GM12878 (cell line): ENCODE measurements around the gene RNF13. TPM values are rescaled to one million over a fixed set of nuclear protein-coding genes. Genes with fewer than 3 reads are reported as not detected.

Experiments
- ATAC-seq: fragments of 200-7000 bp; cut with Tn5 transposase; 3 replicates; pipeline ENCODE4 v1.9.1; 2020; ENCODE audit warnings: mild to moderate bottlenecking, moderate library complexity
- BruUV-seq: library from RNA; stranded (reverse); fragments of 400-500 nt; replicated peaks from 2 replicates; lab custom pipeline; 2021; lab: Mats Ljungman, UMichigan
- CTCF ChIA-PET: fragments of 300-600 bp; sonication (Branson Sonifier 250); formaldehyde crosslinking; extraction: SDS; loops from one replicate; lab custom pipeline; 2021; ENCODE audit warnings: inconsistent platforms; lab: Yijun Ruan, JAX
- POLR2A ChIA-PET: fragments of 350-600 bp; formaldehyde crosslinking; extraction: SDS; loops from one replicate; lab custom pipeline; 2021; ENCODE audit warnings: inconsistent platforms; lab: Charles Lee
- RAD21 ChIA-PET: fragments of 300-600 bp; sonication (Branson Sonifier 250); formaldehyde crosslinking; loops from one replicate; lab custom pipeline; 2023; ENCODE audit warnings: antibody characterized with exemption; ENCODE audit not compliant: unreplicated experiment; lab: Charles Lee
- SMC1A ChIA-PET: fragments of 300-600 bp; sonication (Branson Sonifier 250); formaldehyde crosslinking; loops from one replicate; lab custom pipeline; 2023; ENCODE audit not compliant: unreplicated experiment, uncharacterized antibody; lab: Charles Lee
- DNase-seq: peaks from one replicate; pipeline ENCODE4 v3.0.0-alpha.2; 2011; ENCODE audit warnings: low read depth, low spot score
- FAIRE-seq: peaks from 3 replicates; lab custom pipeline; 2011; peaks lifted over from hg19 to GRCh38; lab: Jason Lieb, UNC
- H2AFZ ChIP-seq: 2 replicates; pipeline ENCODE4 v1.6.0; 2011; ENCODE audit warnings: low read depth, low read length, control low read depth; ENCODE audit not compliant: control insufficient read depth
- H3K27ac ChIP-seq: 2 replicates; pipeline ENCODE4 v1.5.1; 2011; ENCODE audit warnings: control low read depth; ENCODE audit not compliant: control insufficient read depth, insufficient read depth
- H3K27me3 ChIP-seq, 2 experiments: replicated peaks in 1 of 2; 2 replicates each; pipeline versions ENCODE4 v1.6.0 to v1.6.1; 2011; ENCODE audit warnings: low read length in 1 of 2; ENCODE audit not compliant: control insufficient read depth in 2 of 2, insufficient read depth in 2 of 2
- H3K36me3 ChIP-seq, 2 experiments: 2 replicates each; pipeline ENCODE4 v1.5.1; 2011; ENCODE audit warnings: low read length in 1 of 2; ENCODE audit not compliant: control insufficient read depth in 2 of 2, insufficient read depth in 2 of 2
- H3K4me1 ChIP-seq: 2 replicates; pipeline ENCODE4 v1.6.1; 2011; ENCODE audit warnings: mild to moderate bottlenecking, low read length, moderate library complexity, mixed read lengths; ENCODE audit not compliant: control insufficient read depth, insufficient read depth
- H3K4me2 ChIP-seq: 2 replicates; pipeline ENCODE4 v1.6.0; 2011; ENCODE audit warnings: control low read depth; ENCODE audit not compliant: control insufficient read depth, insufficient read depth
- H3K4me3 ChIP-seq: fragments of 200-600 bp; sonication (generic); 2 replicates; pipeline ENCODE4 v1.5.1; 2016
- H3K79me2 ChIP-seq: 2 replicates; pipeline ENCODE4 v1.6.0; 2011; ENCODE audit warnings: low read length; ENCODE audit not compliant: control insufficient read depth, insufficient read depth
- H3K9ac ChIP-seq: 2 replicates; pipeline ENCODE4 v1.8.0; 2011; ENCODE audit warnings: low read length, control low read depth, mixed read lengths; ENCODE audit not compliant: control insufficient read depth, insufficient read depth
- H3K9me3 ChIP-seq: replicated peaks from 3 replicates; pipeline ENCODE4 v1.5.1; 2011; ENCODE audit warnings: mild to moderate bottlenecking, low read length; ENCODE audit not compliant: control insufficient read depth, insufficient read depth
- H4K20me1 ChIP-seq: 2 replicates; pipeline ENCODE4 v1.6.0; 2011; ENCODE audit not compliant: control insufficient read depth, insufficient read depth
- ATF7 ChIP-seq: fragments of 450-650 bp; IDR thresholded peaks from 2 replicates; pipeline ENCODE4 v1.6.1; 2016; ENCODE audit warnings: low read depth, mild to moderate bottlenecking
- BACH1 ChIP-seq: fragments of 450-650 bp; IDR thresholded peaks from 2 replicates; pipeline ENCODE4 v1.6.1; 2017; ENCODE audit warnings: mild to moderate bottlenecking, borderline replicate concordance
- EP300 ChIP-seq, 2 experiments: fragments of 150-350 bp in 1 of 2; IDR thresholded peaks; 2 replicates each; pipeline ENCODE4 v1.6.1; 2011 to 2012; ENCODE audit warnings: low read depth in 2 of 2, low read length in 2 of 2, borderline replicate concordance in 1 of 2, improper control_type of control experiment in 1 of 2, inconsistent platforms in 1 of 2; ENCODE audit not compliant: control insufficient read depth in 1 of 2
- ETV6 ChIP-seq, 2 experiments: fragments of 450-650 bp in 1 of 2; IDR thresholded peaks in 1 of 2; conservative IDR thresholded peaks in 1 of 2; 2 replicates each; pipeline ENCODE4 v1.6.1; 2014; ENCODE audit warnings: antibody characterized with exemption in 1 of 2, borderline replicate concordance in 1 of 2, low read depth in 1 of 2, mild to moderate bottlenecking in 1 of 2, moderate library complexity in 1 of 2
- IRF4 ChIP-seq: IDR thresholded peaks from 2 replicates; pipeline ENCODE4 v1.6.1; 2011; ENCODE audit warnings: low read depth, low read length
- LARP7 ChIP-seq: fragments of 450-650 bp; IDR thresholded peaks from 2 replicates; pipeline ENCODE4 v1.6.1; 2017; ENCODE audit warnings: mild to moderate bottlenecking
- MTA3 ChIP-seq: IDR thresholded peaks from 2 replicates; pipeline ENCODE4 v1.6.1; 2012; ENCODE audit warnings: low read length, inconsistent platforms, borderline replicate concordance
- NFYB ChIP-seq: IDR thresholded peaks from 2 replicates; pipeline ENCODE4 v1.6.1; 2011; ENCODE audit warnings: low read depth, mild to moderate bottlenecking, low read length, improper control_type of control experiment, moderate library complexity; ENCODE audit not compliant: insufficient read depth
- SMARCA5 ChIP-seq: fragments of 450-650 bp; IDR thresholded peaks from 2 replicates; pipeline ENCODE4 v1.6.1; 2017; ENCODE audit warnings: mild to moderate bottlenecking
- SPI1 ChIP-seq: IDR thresholded peaks from 2 replicates; pipeline ENCODE4 v1.6.1; 2011; ENCODE audit warnings: low read depth, mild to moderate bottlenecking, low read length, moderate library complexity, borderline replicate concordance; ENCODE audit not compliant: insufficient read depth
- TCF7 ChIP-seq: IDR thresholded peaks from 2 replicates; pipeline ENCODE4 v1.6.1; 2014; ENCODE audit warnings: antibody characterized with exemption, borderline replicate concordance
- YBX1 ChIP-seq: fragments of 450-650 bp; IDR thresholded peaks from 2 replicates; pipeline ENCODE4 v1.6.1; 2016; ENCODE audit warnings: antibody characterized with exemption
- ZNF274 ChIP-seq: IDR thresholded peaks from one replicate; pipeline ENCODE4 v1.8.0; 2011; ENCODE audit not compliant: insufficient read length, insufficient read depth
- WGBS: methylation state at CpG from one replicate; pipeline ENCODE4 v1.1.6; 2016; ENCODE audit warnings: low lambda C conversion rate; ENCODE audit not compliant: insufficient replicate concordance, insufficient coverage; ENCODE audit errors: missing lambda C conversion rate; 5-methylcytosine and 5-hydroxymethylcytosine counted together
- in situ Hi-C: fragments of 300-500 bp; cut with MboI; formaldehyde crosslinking; loops from 9 replicates; pipeline ENCODE4 v1.14.3; 2018; ENCODE audit warnings: mixed read lengths
- intact Hi-C: fragments of 100-400 bp; cut with micrococcal nuclease; formaldehyde crosslinking; loops from one replicate; pipeline ENCODE4 v1.14.2; 2022; ENCODE audit not compliant: unreplicated experiment
- polyA plus RNA-seq, 11 experiments: library from polyadenylated mRNA; depleted of rRNA in 4 of 11; unstranded in 6 of 11; stranded (reverse) in 5 of 11; fragments of >200 nt; fragmentation: Nextera tagmentation in 4 of 11; fragmentation: Illumina TruSeq in 1 of 11; extraction: Ambion mirVana in 4 of 11; extraction: Trizol in 1 of 11; gene quantifications; 1 replicate in 1 of 11; 2 replicates in 10 of 11; pipeline versions ENCODE4 v1.2.1 to v1.2.3, GENCODE V29; 2011 to 2016; ENCODE audit warnings: inconsistent platforms in 2 of 11, missing spikeins in 2 of 11, low read depth in 1 of 11
- total RNA-seq, 4 experiments: library from RNA; depleted of rRNA in 3 of 4; stranded (reverse); fragments of >200 nt in 3 of 4; fragmentation: Illumina TruSeq in 1 of 4; extraction: Trizol in 1 of 4; gene quantifications; 2 replicates each; pipeline versions ENCODE4 v1.2.1 to v1.2.3, GENCODE V29; 2013 to 2021
- TF ChIP-seq, protein P1 (sequence below): IDR thresholded peaks from 2 replicates; pipeline ENCODE4 v1.6.1; 2011; ENCODE audit warnings: borderline replicate concordance, low read depth, mild to moderate bottlenecking, moderate library complexity, mixed read lengths, low read length; ENCODE audit not compliant: insufficient read depth; ENCODE audit errors: extremely low read length
- TF ChIP-seq, protein P2 (sequence below): fragments of 450-650 bp; IDR thresholded peaks from 2 replicates; pipeline ENCODE4 v1.6.1; 2014; ENCODE audit warnings: mild to moderate bottlenecking

Gene RNF13
- total and polyA plus RNA-seq, 10 of the 15 experiments (the other 5 are each of a cell fraction or from before 2014, with no cell fraction given) = 18.9 to 73.4 (median 36.7) TPM

DNA sequence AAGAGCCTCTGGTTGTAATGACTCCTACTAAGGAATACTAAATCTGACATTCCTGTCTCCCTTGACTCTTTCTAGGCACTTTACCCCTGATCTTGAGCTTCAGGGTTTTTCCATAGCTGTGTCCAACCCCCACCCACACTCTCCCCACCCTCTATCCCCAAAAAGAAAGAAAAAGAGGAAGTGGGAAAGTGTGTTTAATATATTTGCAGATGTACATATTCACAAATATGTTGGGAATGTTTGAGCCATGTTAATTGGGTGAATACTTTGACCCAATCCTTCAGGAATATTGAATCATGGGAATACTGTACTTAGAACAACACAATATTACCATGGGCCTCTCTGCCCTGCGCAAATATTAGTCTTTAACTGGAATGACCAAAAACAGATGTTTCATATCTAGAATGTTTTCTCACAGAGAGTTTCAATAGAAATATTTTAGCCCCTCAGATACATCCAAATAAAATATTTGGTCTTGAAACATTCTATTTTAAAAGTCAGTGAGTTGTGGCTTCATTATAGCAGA, 177.5 kb downstream of the RNF13 start:
- DNase-seq = no peak
- WGBS = 100% methylated on average over 1 of the region's 1 CpG
- no peak overlapping the region for H2AFZ ChIP-seq
- no peaks in the 10 kb centered on the region for H3K79me2 ChIP-seq
- no peaks in the 10 kb centered on the region for H3K36me3 ChIP-seq
- no peak overlapping the region for H3K9ac ChIP-seq
- no peak overlapping the region for H3K4me2 ChIP-seq
- H3K9me3 ChIP-seq = no peaks in the 10 kb centered on the region; the same call in 2 of the 3 replicates
- intact Hi-C loops = no loop called here
- ChIA-PET POLR2A (no interaction called here), RAD21 (no interaction called here), CTCF (no interaction called here), SMC1A (interaction anchor here (1.0 kb wide), 1 partner anchor 23 kb away, joined by 4 read pairs; no protein-coding TSS in a partner anchor)
- ATAC-seq = no peak
- no TSS peak for BruUV-seq
- no peaks in the 10 kb centered on the region for H3K27me3 ChIP-seq
- in situ Hi-C loops = no loop called here
- no peaks in the 10 kb centered on the region for H4K20me1 ChIP-seq
- no peak for FAIRE-seq
- H3K4me1 ChIP-seq = no peaks in the 10 kb centered on the region
- H3K27ac ChIP-seq = no peak overlapping the region
- TF ChIP-seq ATF7 (no peak), SPI1 (peak; percentile 47; the same call in 1 of the 2 replicates)
- H3K4me3 ChIP-seq = no peak overlapping the region

DNA sequence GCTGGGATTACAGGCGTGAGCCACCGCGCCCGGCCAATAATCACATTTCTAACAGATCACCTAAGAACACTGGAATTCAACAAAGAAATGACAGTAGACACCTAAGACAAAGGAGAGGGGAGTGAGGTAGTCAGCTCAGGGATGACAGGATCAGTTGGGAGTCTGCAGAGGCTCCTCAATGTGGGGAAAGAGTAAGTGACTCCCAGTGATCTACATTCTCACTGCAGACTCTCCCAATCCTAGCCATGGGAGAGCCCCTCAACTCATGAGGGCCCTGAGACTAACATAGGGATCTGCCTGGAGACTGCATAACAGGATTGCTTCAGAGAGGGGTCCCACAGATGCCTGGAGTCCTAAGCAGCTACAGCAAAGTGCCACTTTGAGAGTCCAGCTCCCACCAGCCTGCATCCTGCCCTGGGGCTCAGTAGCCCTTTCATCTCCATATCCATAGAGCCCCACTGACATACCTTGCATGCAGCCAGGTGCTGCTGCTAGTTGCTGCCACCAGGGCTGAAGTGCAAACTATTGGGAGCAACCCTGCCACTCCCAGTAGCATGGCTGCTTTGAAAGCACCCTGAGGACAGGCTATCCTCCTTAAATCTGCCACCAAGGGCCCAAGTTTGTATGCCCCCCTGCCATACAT, 179.5 kb downstream of the RNF13 start:
- intact Hi-C loops (no loop called here), in situ Hi-C loops (no loop called here)
- Histone ChIP-seq H3K27ac (no peak overlapping the region), H3K36me3 (no peaks in the 10 kb centered on the region), H3K4me3 (no peak overlapping the region), H3K9ac (no peak overlapping the region), H3K9me3 (no peaks in the 10 kb centered on the region; the same call in 2 of the 3 replicates), H3K4me1 (no peaks in the 10 kb centered on the region), H2AFZ (no peak overlapping the region), H3K4me2 (no peak overlapping the region), H3K79me2 (no peaks in the 10 kb centered on the region), H3K27me3 (no peaks in the 10 kb centered on the region), H4K20me1 (no peaks in the 10 kb centered on the region)
- ChIA-PET RAD21 (no interaction called here), SMC1A (interaction anchor here (0.9 kb wide), 1 partner anchor 9 kb away, joined by 3 read pairs; no protein-coding TSS in a partner anchor), POLR2A (no interaction called here), CTCF (no interaction called here)
- BruUV-seq = no TSS peak
- ATAC-seq (no peak), DNase-seq (no peak), FAIRE-seq (no peak)
- WGBS = 91% methylated on average over 4 of the region's 4 CpGs
- no peak for TF ChIP-seq ETV6 (conservative IDR thresholded peaks at IDR 0.05 in 1 of 2, IDR thresholded peaks at IDR 0.05 in 1 of 2; ENCODE audit: borderline replicate concordance in 1 of 2, low read depth in 1 of 2)
- TF ChIP-seq SMARCA5 = no peak
- TF ChIP-seq LARP7 = no peak
- no peak for TF ChIP-seq TCF7
- TF ChIP-seq, protein P1, sequence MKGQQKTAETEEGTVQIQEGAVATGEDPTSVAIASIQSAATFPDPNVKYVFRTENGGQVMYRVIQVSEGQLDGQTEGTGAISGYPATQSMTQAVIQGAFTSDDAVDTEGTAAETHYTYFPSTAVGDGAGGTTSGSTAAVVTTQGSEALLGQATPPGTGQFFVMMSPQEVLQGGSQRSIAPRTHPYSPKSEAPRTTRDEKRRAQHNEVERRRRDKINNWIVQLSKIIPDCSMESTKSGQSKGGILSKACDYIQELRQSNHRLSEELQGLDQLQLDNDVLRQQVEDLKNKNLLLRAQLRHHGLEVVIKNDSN = no peak
- TF ChIP-seq NFYB = no peak
- no peak for TF ChIP-seq IRF4
- TF ChIP-seq ZNF274 = no peak
- TF ChIP-seq, protein P2, sequence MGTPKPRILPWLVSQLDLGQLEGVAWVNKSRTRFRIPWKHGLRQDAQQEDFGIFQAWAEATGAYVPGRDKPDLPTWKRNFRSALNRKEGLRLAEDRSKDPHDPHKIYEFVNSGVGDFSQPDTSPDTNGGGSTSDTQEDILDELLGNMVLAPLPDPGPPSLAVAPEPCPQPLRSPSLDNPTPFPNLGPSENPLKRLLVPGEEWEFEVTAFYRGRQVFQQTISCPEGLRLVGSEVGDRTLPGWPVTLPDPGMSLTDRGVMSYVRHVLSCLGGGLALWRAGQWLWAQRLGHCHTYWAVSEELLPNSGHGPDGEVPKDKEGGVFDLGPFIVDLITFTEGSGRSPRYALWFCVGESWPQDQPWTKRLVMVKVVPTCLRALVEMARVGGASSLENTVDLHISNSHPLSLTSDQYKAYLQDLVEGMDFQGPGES = no peak
- TF ChIP-seq MTA3 = no peak
- TF ChIP-seq YBX1 = no peak
- TF ChIP-seq EP300 (IDR thresholded peaks at IDR 0.05; ENCODE audit: borderline replicate concordance in 1 of 2, control insufficient read depth in 1 of 2, low read depth in 2 of 2, low read length in 2 of 2) = no peak
- no peak for TF ChIP-seq BACH1
